GM12878 (cell line): ENCODE data around the gene PLGRKT. TPM values are rescaled to one million over a fixed set of nuclear protein-coding genes. Genes with fewer than 3 reads are reported as not detected.

Experiments
- ASH2L ChIP-seq: fragments of 300-600, 200-600 bp; sonication (generic); IDR thresholded peaks from 2 replicates; pipeline ENCODE4 v1.6.1; 2017; ENCODE audit warnings: low read depth, mild to moderate bottlenecking, borderline replicate concordance
- ATF7 ChIP-seq: fragments of 450-650 bp; IDR thresholded peaks from 2 replicates; pipeline ENCODE4 v1.6.1; 2016; ENCODE audit warnings: low read depth, mild to moderate bottlenecking
- BRCA1 ChIP-seq: IDR thresholded peaks from 2 replicates; pipeline ENCODE4 v1.6.1; 2011; ENCODE audit warnings: low read depth, low read length, improper control_type of control experiment
- CBFB ChIP-seq: IDR thresholded peaks from 2 replicates; pipeline ENCODE4 v1.6.1; 2016; ENCODE audit warnings: antibody characterized with exemption, low read depth
- CEBPB ChIP-seq, 2 experiments: fragments of 150-350 bp in 1 of 2; IDR thresholded peaks; 2 replicates each; pipeline ENCODE4 v1.6.1; 2012 to 2014; ENCODE audit warnings: low read depth in 2 of 2, low read length in 2 of 2, borderline replicate concordance in 1 of 2, inconsistent platforms in 1 of 2
- CHD1 ChIP-seq: IDR thresholded peaks from 2 replicates; pipeline ENCODE4 v1.6.1; 2012; ENCODE audit warnings: low read depth, low read length, improper control_type of control experiment
- EP300 ChIP-seq, 2 experiments: fragments of 150-350 bp in 1 of 2; IDR thresholded peaks; 2 replicates each; pipeline ENCODE4 v1.6.1; 2011 to 2012; ENCODE audit warnings: low read depth in 2 of 2, low read length in 2 of 2, borderline replicate concordance in 1 of 2, improper control_type of control experiment in 1 of 2, inconsistent platforms in 1 of 2; ENCODE audit not compliant: control insufficient read depth in 1 of 2
- FOXK2 ChIP-seq: fragments of 450-650 bp; IDR thresholded peaks from 2 replicates; pipeline ENCODE4 v1.6.1; 2017; ENCODE audit warnings: mild to moderate bottlenecking, moderate library complexity
- FOXM1 ChIP-seq: IDR thresholded peaks from 2 replicates; pipeline ENCODE4 v1.6.1; 2012; ENCODE audit warnings: low read depth, mild to moderate bottlenecking, inconsistent platforms, low read length, moderate library complexity
- HDAC6 ChIP-seq: fragments of 200-600 bp; sonication (generic); IDR thresholded peaks from one replicate; pipeline ENCODE4 v1.8.0; 2017; ENCODE audit warnings: antibody characterized with exemption; ENCODE audit not compliant: unreplicated experiment
- JUND ChIP-seq: IDR thresholded peaks from 2 replicates; pipeline ENCODE4 v1.6.1; 2012; ENCODE audit warnings: low read depth, mild to moderate bottlenecking, low read length, improper control_type of control experiment, moderate library complexity
- KLF5 ChIP-seq: fragments of 450-650 bp; IDR thresholded peaks from 2 replicates; pipeline ENCODE4 v1.6.1; 2014; ENCODE audit warnings: mild to moderate bottlenecking; ENCODE audit not compliant: partially characterized antibody
- MAX ChIP-seq: IDR thresholded peaks from 2 replicates; pipeline ENCODE4 v1.6.1; 2012; ENCODE audit warnings: low read depth, low read length, improper control_type of control experiment
- MEF2A ChIP-seq: IDR thresholded peaks from 2 replicates; pipeline ENCODE4 v1.6.1; 2011; ENCODE audit warnings: low read depth, mild to moderate bottlenecking, low read length, moderate library complexity; ENCODE audit not compliant: insufficient read depth
- MTA2 ChIP-seq: fragments of 450-650 bp; IDR thresholded peaks from 2 replicates; pipeline ENCODE4 v1.6.1; 2016; ENCODE audit warnings: low read depth, mild to moderate bottlenecking, moderate library complexity
- MTA3 ChIP-seq: IDR thresholded peaks from 2 replicates; pipeline ENCODE4 v1.6.1; 2012; ENCODE audit warnings: low read length, inconsistent platforms, borderline replicate concordance
- MYC ChIP-seq: IDR thresholded peaks from 2 replicates; pipeline ENCODE4 v1.6.1; 2011; ENCODE audit warnings: mild to moderate bottlenecking, low read length, moderate library complexity, inconsistent platforms; ENCODE audit not compliant: insufficient read depth, insufficient replicate concordance, insufficient read length, severe bottlenecking
- NR2F1 ChIP-seq: fragments of 450-650 bp; conservative IDR thresholded peaks from 2 replicates; pipeline ENCODE4 v1.6.1; 2017; ENCODE audit warnings: mild to moderate bottlenecking
- RCOR1 ChIP-seq: conservative IDR thresholded peaks from 2 replicates; pipeline ENCODE4 v1.6.1; 2012; ENCODE audit warnings: low read depth, low read length, improper control_type of control experiment
- RUNX3 ChIP-seq: IDR thresholded peaks from 2 replicates; pipeline ENCODE4 v1.6.1; 2012; ENCODE audit warnings: low read length, inconsistent platforms
- SIN3A ChIP-seq: IDR thresholded peaks from 2 replicates; pipeline ENCODE4 v1.6.1; 2012; ENCODE audit warnings: low read depth, low read length, improper control_type of control experiment
- SMARCA5 ChIP-seq: fragments of 450-650 bp; IDR thresholded peaks from 2 replicates; pipeline ENCODE4 v1.6.1; 2017; ENCODE audit warnings: mild to moderate bottlenecking
- TBL1XR1 ChIP-seq: IDR thresholded peaks from 2 replicates; pipeline ENCODE4 v1.6.1; 2012; ENCODE audit warnings: low read depth, low read length, improper control_type of control experiment
- WRNIP1 ChIP-seq: IDR thresholded peaks from 2 replicates; pipeline ENCODE4 v1.6.1; 2011; ENCODE audit warnings: low read depth, low read length, improper control_type of control experiment, borderline replicate concordance
- YY1 ChIP-seq: IDR thresholded peaks from 2 replicates; pipeline ENCODE4 v1.6.1; 2011; ENCODE audit warnings: low read depth, mild to moderate bottlenecking, low read length
- ZNF217 ChIP-seq: fragments of 450-650 bp; IDR thresholded peaks from 2 replicates; pipeline ENCODE4 v1.6.1; 2017; ENCODE audit warnings: antibody characterized with exemption, mild to moderate bottlenecking
- polyA plus RNA-seq, 11 experiments: library from polyadenylated mRNA; depleted of rRNA in 4 of 11; unstranded in 6 of 11; stranded (reverse) in 5 of 11; fragments of >200 nt; fragmentation: Nextera tagmentation in 4 of 11; fragmentation: Illumina TruSeq in 1 of 11; extraction: Ambion mirVana in 4 of 11; extraction: Trizol in 1 of 11; gene quantifications; 1 replicate in 1 of 11; 2 replicates in 10 of 11; pipeline versions ENCODE4 v1.2.1 to v1.2.3, GENCODE V29; 2011 to 2016; ENCODE audit warnings: inconsistent platforms in 2 of 11, missing spikeins in 2 of 11, low read depth in 1 of 11
- total RNA-seq, 4 experiments: library from RNA; depleted of rRNA in 3 of 4; stranded (reverse); fragments of >200 nt in 3 of 4; fragmentation: Illumina TruSeq in 1 of 4; extraction: Trizol in 1 of 4; gene quantifications; 2 replicates each; pipeline versions ENCODE4 v1.2.1 to v1.2.3, GENCODE V29; 2013 to 2021
- TF ChIP-seq, protein P1 (sequence below): fragments of 450-650 bp; IDR thresholded peaks from 2 replicates; pipeline ENCODE4 v1.6.1; 2018; ENCODE audit warnings: borderline replicate concordance, mild to moderate bottlenecking; ENCODE audit not compliant: partially characterized antibody
- TF ChIP-seq, protein P2 (sequence below): fragments of 450-650 bp; IDR thresholded peaks from 2 replicates; pipeline ENCODE4 v1.6.1; 2017; ENCODE audit warnings: mild to moderate bottlenecking

The PLGRKT gene
- total and polyA plus RNA-seq, 10 of the 15 experiments (the other 5 are each of a cell fraction or from before 2014, with no cell fraction given), result 25.2 to 72.3 (median 38.4) TPM

DNA sequence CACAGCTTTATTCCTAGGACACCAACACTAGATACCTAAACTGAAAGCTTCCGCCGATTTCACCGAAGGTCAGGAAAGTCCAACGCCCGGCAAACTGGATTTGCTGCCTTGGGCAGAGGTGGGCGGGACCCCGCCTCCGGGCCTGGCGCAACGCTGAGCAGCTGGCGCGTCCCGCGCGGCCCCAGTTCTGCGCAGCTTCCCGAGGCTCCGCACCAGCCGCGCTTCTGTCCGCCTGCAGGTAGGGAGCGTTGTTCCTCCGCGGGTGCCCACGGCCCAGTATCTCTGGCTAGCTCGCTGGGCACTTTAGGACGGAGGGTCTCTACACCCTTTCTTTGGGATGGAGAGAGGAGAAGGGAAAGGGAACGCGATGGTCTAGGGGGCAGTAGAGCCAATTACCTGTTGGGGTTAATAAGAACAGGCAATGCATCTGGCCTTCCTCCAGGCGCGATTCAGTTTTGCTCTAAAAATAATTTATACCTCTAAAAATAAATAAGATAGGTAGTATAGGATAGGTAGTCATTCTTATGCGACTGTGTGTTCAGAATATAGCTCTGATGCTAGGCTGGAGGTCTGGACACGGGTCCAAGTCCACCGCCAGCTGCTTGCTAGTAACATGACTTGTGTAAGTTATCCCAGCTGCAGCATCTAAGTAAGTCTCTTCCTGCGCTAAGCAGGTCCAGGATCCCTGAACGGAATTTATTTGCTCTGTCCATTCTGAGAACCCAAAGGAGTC, 12.8 kb upstream of the PLGRKT start, which contains the start of gene CD274 (continued):
- TF ChIP-seq WRNIP1 (no peak), HDAC6 (no peak), CBFB (no peak), NR2F1 (peak; percentile 87), YY1 (peak; percentile 67; the same call in 1 of the 2 replicates), MAX (peak; percentile 71; the same call in 1 of the 2 replicates), MTA2 (no peak), SMARCA5 (peak; percentile 79; the same call in 1 of the 2 replicates), CHD1 (0 out of 2 replicates have a peak, but pooled peaks have one; percentile 45), MTA3 (0 out of 2 replicates have a peak, but pooled peaks have one; percentile 10), JUND (no peak), ASH2L (peak; percentile 96), EP300 (IDR thresholded peaks at IDR 0.05; ENCODE audit: borderline replicate concordance in 1 of 2, control insufficient read depth in 1 of 2, low read depth in 2 of 2, low read length in 2 of 2) (0 out of 4 replicates have a peak, but pooled peaks of 1 of the 2 experiments have one; percentile 33), RCOR1 (no peak), ZNF217 (no peak), FOXK2 (no peak), KLF5 (peak; percentile 28), ATF7 (no peak), BRCA1 (no peak), MYC (no peak), FOXM1 (peak; percentile 78), CEBPB (IDR thresholded peaks at IDR 0.05; ENCODE audit: borderline replicate concordance in 1 of 2, low read depth in 2 of 2, low read length in 2 of 2) (no peak), SIN3A (peak; percentile 88), TBL1XR1 (0 out of 2 replicates have a peak, but pooled peaks have one; percentile 66), MEF2A (no peak), RUNX3 (0 out of 2 replicates have a peak, but pooled peaks have one; percentile 20)
- TF ChIP-seq, protein P1, sequence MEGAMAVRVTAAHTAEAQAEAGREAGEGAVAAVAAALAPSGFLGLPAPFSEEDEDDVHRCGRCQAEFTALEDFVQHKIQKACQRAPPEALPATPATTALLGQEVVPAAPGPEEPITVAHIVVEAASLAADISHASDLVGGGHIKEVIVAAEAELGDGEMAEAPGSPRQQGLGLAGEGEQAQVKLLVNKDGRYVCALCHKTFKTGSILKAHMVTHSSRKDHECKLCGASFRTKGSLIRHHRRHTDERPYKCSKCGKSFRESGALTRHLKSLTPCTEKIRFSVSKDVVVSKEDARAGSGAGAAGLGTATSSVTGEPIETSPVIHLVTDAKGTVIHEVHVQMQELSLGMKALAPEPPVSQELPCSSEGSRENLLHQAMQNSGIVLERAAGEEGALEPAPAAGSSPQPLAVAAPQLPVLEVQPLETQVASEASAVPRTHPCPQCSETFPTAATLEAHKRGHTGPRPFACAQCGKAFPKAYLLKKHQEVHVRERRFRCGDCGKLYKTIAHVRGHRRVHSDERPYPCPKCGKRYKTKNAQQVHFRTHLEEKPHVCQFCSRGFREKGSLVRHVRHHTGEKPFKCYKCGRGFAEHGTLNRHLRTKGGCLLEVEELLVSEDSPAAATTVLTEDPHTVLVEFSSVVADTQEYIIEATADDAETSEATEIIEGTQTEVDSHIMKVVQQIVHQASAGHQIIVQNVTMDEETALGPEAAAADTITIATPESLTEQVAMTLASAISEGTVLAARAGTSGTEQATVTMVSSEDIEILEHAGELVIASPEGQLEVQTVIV, result no peak
- TF ChIP-seq, protein P2, sequence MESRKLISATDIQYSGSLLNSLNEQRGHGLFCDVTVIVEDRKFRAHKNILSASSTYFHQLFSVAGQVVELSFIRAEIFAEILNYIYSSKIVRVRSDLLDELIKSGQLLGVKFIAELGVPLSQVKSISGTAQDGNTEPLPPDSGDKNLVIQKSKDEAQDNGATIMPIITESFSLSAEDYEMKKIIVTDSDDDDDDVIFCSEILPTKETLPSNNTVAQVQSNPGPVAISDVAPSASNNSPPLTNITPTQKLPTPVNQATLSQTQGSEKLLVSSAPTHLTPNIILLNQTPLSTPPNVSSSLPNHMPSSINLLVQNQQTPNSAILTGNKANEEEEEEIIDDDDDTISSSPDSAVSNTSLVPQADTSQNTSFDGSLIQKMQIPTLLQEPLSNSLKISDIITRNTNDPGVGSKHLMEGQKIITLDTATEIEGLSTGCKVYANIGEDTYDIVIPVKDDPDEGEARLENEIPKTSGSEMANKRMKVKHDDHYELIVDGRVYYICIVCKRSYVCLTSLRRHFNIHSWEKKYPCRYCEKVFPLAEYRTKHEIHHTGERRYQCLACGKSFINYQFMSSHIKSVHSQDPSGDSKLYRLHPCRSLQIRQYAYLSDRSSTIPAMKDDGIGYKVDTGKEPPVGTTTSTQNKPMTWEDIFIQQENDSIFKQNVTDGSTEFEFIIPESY, result no peak
